ENCODE results near the gene NUDT15.
"Not testable (repeated sequence)": the region's sequence is repeated elsewhere in the genome, so short reads cannot be mapped to it uniquely, and the experiment has no call there.

NUDT15 gene

DNA sequence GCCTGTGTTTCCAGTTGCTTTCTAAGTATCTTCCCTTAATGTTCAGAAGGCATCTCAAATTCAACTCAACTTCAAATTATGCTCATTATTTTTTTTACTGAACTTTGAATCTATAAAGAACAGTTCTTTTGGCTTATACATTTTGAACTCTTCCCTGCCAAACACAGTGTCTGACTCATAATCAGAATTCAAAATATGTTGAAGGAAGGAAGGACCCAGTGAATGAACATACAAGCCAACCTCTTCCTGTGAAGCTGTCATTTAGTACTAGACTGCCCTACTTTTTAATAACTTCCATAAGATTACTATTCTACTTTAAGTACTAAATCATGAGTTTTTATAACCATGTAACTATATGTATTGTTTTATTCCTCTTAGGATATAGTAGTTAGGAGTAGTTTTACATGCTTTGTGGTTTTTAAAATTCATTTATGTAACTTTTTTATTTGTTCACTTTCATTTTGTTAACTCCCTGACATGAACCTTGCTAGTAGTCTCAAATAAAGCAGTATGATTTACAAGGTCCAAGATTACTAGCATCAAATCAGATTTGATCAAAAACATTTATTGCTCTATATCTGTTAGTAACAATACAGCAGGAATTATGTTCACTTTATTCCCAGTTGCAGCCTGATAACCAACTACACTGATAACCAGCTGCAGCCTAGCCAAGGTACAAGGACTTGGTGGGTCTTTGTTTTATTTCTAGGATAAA lies 6.4 kb downstream of the NUDT15 start:
- DNase-seq (ENCODE audit: low read depth) = no peak

DNA sequence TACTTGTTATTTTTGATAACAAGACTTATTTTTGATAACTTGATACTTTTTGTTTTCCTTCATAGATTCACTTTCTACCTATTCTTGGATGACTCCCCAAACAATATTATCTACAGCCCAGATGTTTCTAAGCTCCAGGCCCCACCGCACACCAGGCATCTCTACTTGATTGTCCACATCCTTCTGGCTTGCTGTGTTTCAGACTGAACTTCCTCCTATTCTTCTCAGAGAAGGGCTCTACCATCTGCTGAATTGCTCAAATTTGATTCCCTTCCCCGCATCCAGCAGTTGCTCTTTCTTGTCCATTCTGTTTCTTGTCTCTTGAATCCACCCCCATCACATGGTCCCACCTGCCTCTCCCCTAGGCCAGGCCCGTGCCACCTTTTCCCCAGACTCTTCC lies 13.0 kb downstream of the NUDT15 start:
- DNase-seq (ENCODE audit: low read depth) = no peak

DNA sequence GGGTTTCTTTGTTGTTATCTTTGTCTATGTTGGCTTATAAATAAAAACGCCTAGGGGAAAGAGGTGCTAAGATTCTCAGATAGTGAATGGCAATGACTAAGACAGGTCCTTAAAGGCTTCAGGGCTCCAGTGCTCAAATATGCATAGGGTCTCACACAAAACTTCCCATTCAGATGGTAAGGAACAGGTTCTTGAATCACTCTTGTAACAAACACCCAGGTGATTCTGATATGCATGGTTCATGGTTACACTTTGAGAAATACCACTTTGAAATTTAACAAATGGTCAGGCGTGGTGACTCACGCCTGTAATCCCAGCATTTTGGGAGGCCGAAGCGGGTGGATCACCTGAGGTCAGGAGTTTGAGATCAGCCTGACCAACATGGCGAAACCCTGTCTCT lies 17.1 kb downstream of the NUDT15 start:
- no peak for DNase-seq (ENCODE audit: low read depth)

DNA sequence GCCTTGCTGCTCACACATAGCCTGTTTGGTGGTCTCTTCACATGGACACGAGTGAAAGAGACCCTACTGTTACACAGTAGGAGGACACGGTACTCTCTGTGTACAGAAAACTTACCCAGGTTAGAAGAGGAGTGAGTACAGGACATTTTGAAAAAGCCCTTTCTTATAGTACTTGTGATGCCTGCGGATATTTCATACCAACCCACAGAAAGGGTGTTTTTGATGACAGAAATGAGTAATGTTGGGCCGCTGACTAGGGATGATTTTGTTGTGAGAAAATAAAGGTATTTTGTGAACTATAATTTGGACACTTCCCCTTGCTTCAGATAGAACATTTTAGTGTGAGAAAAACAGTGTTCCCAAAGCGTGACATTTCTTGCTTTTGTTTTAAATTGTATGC lies 18.2 kb downstream of the NUDT15 start:
- no peak for DNase-seq (ENCODE audit: low read depth)

DNA sequence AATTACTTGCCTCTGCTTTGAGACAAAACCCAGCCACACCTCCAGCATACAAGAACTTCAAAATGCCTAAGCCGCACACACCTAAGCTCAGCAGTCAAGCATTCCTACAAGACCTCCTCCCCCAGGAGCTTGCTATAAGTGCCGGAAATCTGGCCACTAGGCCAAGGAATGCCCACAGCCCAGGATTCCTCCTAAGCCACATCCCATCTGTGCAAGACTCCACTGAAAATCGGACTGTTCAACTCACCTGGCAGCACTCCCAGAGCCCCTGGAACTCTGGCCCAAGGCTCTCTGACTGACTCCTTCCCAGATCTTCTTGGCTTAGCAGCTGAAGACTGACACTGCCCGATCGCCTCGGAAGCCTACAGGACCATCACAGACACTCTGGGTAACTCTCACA lies 21.0 kb downstream of the NUDT15 start:
- DNase-seq (ENCODE audit: low read depth) = not testable (repeated sequence)

DNA sequence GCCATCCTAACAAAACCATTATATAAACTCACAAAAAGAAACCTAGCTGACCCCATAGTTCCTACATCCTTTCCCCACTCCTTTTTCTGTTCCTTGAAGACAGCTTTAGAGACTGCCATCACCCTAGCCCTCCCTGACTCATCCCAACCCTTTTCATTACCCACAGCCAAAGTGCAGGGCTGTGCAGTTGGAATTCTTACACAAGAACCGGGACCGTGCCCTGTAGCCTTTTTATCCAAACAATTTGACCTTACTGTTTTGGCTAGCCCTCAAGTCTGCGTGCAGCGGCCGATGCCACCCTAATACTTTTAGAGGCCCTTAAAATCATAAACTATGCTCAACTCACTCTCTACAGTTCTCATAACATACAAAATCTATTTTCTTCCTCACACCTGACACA lies 22.4 kb downstream of the NUDT15 start:
- not testable (repeated sequence) for DNase-seq (ENCODE audit: low read depth)

DNA sequence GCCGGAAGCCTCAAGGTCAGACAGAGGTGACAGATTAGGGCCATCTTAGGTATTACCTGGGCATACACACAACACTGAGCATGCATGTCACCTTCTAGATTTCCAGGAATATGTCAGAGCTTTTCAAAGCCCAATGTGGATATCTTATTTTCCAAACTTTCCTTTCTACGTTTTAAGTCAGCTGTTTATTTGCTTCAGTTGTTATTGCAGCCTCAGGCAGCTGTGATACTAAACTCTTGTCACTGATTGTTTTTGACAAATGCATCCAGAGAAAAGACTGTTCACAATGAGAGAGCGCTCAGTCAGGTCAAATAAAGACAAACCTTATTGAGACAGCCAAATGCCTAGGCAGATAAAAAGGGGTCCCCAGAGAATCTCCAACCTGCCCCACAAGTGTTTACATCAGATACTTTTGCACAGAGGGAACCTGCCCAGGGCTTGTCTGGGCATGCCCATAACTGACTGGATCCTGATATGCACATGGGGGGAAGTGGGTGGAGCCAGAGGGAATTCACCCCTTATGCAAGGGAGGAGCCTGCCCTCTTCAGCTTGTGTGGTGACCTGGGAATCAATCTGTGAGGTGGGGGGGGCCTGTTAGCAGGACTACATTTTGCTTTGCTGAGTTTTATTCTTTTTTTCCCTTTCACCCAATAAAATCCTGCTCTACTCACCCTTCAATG lies 28.9 kb downstream of the NUDT15 start:
- no peak for DNase-seq (ENCODE audit: low read depth)

DNA sequence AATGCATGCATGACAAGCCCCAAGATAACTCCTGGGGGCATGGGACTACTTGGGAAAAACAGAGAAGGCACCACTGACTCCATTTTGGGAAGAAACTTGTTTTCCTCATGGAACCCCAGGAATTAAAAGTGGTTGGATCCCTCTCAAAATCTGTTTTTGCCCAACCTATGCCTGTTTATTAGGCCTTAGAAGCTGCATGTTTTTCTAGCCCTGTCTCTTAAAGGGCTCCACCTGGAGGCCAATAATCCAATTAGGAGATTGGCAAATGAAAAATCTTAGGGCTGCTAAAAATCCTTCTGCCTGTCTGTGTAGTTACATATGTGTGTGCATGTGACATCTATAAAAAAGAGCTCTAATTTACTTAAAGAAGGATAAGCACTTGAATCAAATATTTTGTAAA lies 30.5 kb downstream of the NUDT15 start:
- DNase-seq (ENCODE audit: low read depth) = no peak

DNA sequence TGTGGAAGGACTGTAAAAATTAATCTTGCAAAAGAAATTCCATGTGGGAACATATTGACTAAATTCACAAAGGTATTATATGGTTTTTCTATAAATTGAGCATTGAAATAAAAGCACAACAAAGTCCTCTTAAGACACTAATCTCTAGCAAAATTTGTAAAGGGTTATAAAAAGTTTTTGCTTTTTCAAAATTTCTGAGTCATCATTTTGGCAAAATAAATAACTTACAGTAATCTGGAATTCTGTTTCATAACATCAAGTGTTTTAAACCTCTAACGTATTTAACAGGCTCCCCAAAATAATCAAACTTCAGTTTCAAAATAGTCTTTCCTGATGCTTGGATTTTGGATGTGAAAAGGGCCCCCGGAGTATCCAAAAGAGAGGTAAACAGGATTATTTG lies 31.4 kb downstream of the NUDT15 start:
- DNase-seq (ENCODE audit: low read depth) = no peak

DNA sequence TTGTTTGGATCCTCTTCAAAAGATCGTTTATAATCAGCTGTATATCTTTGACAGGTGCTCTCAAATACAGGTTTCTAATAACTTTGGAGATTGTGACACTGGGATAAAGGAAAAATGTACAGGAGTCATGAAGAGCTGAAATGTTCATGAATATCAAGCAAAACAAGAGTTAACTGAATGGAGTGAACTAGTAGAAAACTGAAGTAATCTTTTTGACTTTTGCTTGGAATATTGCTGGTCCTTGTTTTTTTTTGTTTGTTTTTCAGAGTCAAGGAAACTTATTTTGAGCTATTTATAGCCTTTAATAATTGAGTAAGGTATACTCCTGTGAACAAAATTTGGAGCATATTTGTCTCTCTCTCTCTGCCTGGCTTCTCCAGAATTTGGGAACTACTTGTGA lies 32.0 kb downstream of the NUDT15 start:
- no peak for DNase-seq (ENCODE audit: low read depth)

DNA sequence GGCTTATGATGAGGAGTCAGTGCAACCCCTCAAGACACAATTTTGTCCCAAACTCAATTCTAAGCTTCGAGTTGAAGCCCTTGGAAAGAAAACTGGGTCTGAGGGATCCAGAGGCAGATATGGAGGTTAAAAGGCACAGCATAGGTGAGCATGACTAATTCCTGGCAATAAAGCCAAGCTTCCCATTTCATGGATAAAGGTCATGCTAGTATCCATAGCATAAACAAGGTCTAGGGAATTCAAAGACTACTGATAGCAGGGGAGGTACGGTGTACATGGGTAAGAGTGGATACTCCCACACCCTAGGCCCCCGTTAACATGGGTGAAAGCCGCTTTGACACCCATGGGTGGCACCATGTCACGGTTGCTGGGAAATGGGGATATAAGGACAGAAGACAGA lies 33.4 kb downstream of the NUDT15 start:
- DNase-seq (ENCODE audit: low read depth) = no peak

DNA sequence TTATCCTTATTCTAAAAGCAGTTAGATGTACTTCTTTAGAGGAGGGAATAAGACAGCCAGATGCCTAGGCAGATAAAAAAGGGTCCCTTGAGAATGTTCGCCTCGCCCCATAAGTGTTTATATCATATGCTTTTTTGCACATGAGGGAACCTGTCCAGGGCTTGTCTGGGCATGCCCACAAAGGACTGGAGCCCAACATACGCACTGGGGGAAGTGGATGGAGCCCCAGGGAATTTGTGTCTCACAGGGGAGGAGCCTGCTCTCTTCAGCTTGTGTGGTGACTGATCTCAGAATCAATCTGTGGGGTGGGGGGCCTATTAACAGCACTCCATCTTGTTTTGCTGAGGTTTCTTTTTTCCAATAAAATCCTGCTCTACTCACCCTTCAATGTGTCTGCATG lies 34.8 kb downstream of the NUDT15 start:
- no peak for DNase-seq (ENCODE audit: low read depth)

DNA sequence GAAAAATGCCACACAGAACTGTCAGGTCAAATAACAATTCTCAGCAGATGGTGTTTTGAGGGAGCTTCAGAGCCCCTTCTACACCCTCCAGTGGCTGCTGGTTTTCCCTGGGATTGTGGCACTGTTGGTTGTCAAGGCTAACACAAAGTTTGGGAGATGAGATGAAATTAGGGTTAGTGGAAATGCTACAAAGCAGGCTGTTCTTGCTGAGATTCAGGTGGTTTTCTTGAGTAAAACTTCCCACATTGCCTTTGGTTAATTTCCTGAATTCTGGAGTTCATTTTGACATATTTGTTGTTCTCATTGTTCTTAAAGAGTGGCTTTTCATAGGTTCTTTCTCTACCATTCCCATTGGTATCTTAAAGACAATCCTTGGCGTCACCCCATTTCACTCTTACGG lies 35.3 kb downstream of the NUDT15 start:
- DNase-seq (ENCODE audit: low read depth) = no peak

DNA sequence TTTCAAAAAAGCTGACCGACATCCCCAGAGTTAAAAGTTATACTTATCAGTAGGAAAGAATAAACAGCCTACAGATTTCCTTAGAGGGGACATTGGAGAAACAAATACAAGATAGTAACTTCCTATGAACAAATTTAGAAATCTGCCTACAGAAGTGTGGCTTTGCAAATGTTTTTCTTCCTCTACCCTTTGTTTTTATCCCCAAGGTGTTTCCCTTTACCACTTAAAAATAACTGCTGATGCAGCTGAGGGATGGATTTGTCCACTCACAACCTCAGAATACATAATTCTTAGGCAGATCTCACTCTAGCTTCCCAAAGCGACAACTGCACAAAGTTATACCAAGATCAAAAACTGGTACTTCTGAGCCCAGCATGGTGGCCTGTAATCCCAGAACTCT lies 36.5 kb downstream of the NUDT15 start:
- DNase-seq (ENCODE audit: low read depth) = no peak

DNA sequence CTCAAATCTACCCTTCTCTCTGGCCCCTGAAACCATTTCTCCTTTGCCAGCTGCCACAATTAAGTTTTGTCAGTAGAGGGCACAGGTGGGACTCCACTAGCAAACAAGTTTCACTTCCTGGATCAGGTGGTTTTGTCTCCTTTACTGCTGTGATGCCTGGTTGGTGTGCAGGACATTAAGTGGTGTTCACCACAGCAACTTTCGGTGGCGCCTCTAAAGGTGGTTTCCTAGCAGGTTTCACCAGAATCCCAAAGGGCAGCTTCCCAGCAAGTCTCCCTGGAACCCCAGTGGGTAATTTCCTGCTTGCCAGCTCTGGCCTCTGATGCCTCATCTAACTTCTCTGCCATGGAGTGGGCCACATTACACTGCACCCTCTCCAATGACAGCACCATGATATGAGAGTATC lies 40.7 kb downstream of the NUDT15 start:
- no peak for DNase-seq (ENCODE audit: low read depth)

DNA sequence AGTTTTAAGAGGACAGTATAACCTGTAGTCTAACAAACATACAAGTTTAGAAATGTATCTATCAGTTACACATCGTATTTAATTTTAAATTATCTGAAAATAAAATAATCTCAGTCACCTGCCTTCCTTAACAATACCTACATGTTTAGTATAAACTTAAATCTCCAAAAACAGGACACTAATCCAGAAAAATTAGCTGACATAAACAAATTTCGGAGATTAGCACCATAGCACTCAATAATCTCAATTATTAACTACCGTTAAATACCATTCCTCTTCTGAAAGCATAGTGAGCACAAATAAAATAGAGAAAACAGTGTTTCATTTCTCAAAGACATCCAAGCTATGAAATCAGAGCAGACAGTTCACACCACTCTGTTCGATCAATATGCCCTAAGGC lies 44.2 kb downstream of the NUDT15 start:
- no peak for DNase-seq (ENCODE audit: low read depth)

DNA sequence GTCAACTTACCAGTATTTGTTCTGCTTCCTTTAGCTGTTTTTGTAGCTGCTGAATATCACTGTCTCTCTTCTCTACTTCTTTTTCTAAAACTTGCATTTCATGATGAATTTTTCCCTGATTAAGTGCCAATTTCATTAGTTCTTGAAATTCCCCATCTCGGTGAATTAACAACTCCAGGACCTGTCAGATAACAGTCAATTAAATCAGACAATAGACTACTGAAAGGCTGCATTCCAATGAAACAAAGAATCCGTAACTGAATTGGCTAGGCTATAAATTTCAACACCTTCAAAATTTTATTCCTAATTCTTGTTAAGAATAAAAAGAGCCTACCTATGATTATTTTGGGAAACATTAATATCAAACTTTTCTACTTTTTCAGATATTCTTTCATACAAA lies 48.7 kb downstream of the NUDT15 start:
- no peak for DNase-seq (ENCODE audit: low read depth)

DNA sequence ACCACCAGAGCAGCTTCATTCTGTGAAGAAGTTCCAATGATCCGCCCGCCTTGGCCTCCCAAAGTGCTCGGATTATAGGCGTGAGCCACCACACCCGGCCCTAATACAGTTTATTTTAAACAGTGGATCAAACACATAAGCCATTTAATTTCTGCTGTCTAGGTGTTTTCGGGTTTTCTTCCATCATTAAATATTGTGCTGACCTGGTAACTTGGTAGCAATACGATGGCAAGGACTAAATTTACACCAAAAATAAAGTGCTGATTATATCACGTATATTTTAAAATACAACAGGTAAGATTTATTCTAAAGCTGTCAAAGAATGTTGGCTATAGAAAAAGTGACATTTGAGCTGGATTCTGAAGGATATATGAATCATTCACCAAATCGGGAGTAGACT lies 56.1 kb downstream of the NUDT15 start:
- DNase-seq (ENCODE audit: low read depth) = no peak

DNA sequence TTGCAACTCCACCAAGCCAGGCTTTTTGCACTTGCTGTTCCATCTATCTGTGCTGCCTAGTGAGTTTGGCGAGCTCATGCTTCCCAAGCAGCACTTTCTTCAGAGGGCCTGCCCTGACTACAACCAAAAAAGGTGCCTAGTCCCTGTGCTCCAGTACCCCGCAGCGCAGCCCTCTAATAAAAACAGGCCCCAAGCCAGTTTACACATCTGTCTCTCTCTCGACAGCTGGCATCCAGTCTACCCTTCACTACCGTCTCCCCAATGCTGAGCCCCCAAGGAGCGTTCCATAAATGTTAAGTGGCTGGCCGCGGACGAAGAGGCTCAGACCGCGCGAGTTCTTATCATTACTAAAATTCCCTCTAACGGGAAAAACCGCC lies 56.9 kb downstream of the NUDT15 start:
- no peak for DNase-seq (ENCODE audit: low read depth)

DNA sequence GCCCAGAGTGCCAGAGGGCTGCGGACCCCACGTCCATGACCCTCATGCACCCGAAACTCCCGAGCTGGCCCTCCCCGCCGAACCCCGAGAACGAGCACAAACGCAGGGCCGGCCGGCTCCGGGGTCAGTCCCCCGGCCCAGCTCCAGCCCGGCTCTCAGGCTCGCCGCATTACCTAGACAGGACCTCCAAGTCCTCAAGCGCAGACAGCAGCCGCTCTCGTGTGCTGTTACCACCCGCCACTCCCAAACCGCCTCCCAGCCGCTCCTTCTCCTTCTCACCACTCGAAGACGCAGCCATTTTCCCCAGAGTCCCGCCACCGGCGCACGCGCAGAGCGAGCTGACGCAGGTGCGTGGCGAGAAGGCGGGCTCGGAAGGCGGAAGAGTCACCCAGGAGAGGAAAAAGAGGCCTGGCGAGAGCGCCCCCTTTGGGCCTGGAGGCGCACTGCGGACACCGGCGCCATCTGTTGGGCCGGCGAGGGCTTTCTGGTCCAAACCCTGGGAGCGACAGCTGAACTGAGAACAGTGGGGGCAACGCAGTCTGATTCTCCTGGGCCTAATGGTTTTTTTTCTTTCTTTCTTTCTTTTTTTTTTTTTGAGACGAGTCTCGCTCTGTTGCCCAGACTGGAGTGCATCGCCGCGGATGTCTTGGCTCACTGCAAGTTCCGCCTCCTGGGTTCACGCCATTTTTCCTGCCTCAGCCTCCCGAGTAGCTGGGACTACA lies 57.4 kb downstream of the NUDT15 start, which contains the start of gene MED4:
TSS of gene MED4 (minus strand) at position 324 of the 722 bp plus-strand sequence. CDS start at position 298, 26 bp downstream.
- peak; percentile 98 for DNase-seq (ENCODE audit: low read depth)

DNA sequence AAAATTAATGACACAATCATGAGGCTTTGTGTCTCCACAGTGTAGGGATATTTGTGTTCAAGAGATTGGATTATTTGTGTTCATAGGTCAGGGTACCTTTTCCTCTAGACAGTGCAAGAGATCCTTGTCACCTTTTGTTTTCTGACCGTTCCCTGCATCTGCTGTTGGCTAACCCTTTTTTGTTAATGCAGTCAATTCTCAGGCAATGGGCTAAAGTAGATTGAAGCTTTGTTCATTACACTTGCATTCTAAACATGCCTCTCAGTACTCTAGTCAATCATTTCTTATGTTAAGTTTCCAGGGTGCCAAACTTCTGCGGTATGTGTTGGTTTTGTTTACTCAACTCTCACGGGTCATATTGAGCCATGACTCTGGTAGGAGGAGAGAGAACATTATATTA lies 59.1 kb downstream of the NUDT15 start:
- no peak for DNase-seq (ENCODE audit: low read depth)
